K562 (cell line): Measurements from ENCODE around the gene EXOSC2. TPM values are rescaled to one million over a fixed set of nuclear protein-coding genes. Genes with fewer than 3 reads are reported as not detected.

Experiments
- BACH1 ChIP-seq: fragments of 200-800 bp; sonication (Bioruptor generic); IDR thresholded peaks from 2 replicates; pipeline ENCODE4 v1.6.1; 2016; ENCODE audit warnings: missing genetic modification characterization, missing compliant biosample characterization
- CBFA2T3 ChIP-seq: fragments of 450-650 bp; IDR thresholded peaks from 2 replicates; pipeline ENCODE4 v1.6.1; 2017
- COPS2 ChIP-seq: fragments of 450-650 bp; conservative IDR thresholded peaks from 2 replicates; pipeline ENCODE4 v1.6.1; 2016; ENCODE audit warnings: mild to moderate bottlenecking, moderate library complexity
- FOXA3 ChIP-seq, 2 experiments: fragments of 450-650 bp in 1 of 2; sonication (generic) in 1 of 2; formaldehyde crosslinking; IDR thresholded peaks in 1 of 2; conservative IDR thresholded peaks in 1 of 2; 2 replicates each; pipeline versions ENCODE4 v1.4.0 to v1.8.0; 2020 to 2022; ENCODE audit warnings: mild to moderate bottlenecking in 2 of 2, missing genetic modification reagents in 1 of 2
- FOXM1 ChIP-seq, 2 experiments: fragments of 450-650 bp in 1 of 2; sonication (generic) in 1 of 2; formaldehyde crosslinking in 1 of 2; IDR thresholded peaks; 2 replicates each; pipeline versions ENCODE4 v1.6.1 to v1.9.0; 2017 to 2022; ENCODE audit warnings: low read depth in 2 of 2, mild to moderate bottlenecking in 2 of 2, missing genetic modification reagents in 1 of 2, moderate library complexity in 1 of 2
- FOXO4 ChIP-seq: fragments of 450-650 bp; formaldehyde crosslinking; IDR thresholded peaks from 2 replicates; pipeline ENCODE4 v1.4.0; 2020; ENCODE audit warnings: mild to moderate bottlenecking, moderate library complexity
- HMGXB4 ChIP-seq: sonication (generic); formaldehyde crosslinking; IDR thresholded peaks from 2 replicates; pipeline ENCODE4 v1.8.1; 2023; ENCODE audit warnings: mild to moderate bottlenecking, missing genetic modification reagents
- HNRNPUL1 ChIP-seq: fragments of 200-400 bp; formaldehyde crosslinking; IDR thresholded peaks from 2 replicates; pipeline ENCODE4 v1.6.1; 2017; ENCODE audit warnings: low read length
- JUND ChIP-seq, 2 experiments: IDR thresholded peaks; 2 replicates in 1 of 2; 3 replicates in 1 of 2; pipeline ENCODE4 v1.6.1; 2011; ENCODE audit warnings: borderline replicate concordance in 2 of 2, low read depth in 2 of 2, low read length in 2 of 2, improper control_type of control experiment in 1 of 2, missing biosample characterization in 1 of 2, missing genetic modification characterization in 1 of 2, missing genetic modification reagents in 1 of 2
- LCOR ChIP-seq: sonication (generic); formaldehyde crosslinking; IDR thresholded peaks from 2 replicates; pipeline ENCODE4 v1.8.0; 2022; ENCODE audit warnings: mild to moderate bottlenecking, missing genetic modification reagents
- MXI1 ChIP-seq: IDR thresholded peaks from 2 replicates; pipeline ENCODE4 v1.6.1; 2011; ENCODE audit warnings: low read depth, mild to moderate bottlenecking, improper control_type of control experiment, low read length
- NFATC3 ChIP-seq: fragments of 450-650 bp; IDR thresholded peaks from 2 replicates; pipeline ENCODE4 v1.6.1; 2017; ENCODE audit warnings: mild to moderate bottlenecking
- NUFIP1 ChIP-seq: fragments of 450-650 bp; IDR thresholded peaks from 2 replicates; pipeline ENCODE4 v1.6.1; 2018; ENCODE audit not compliant: partially characterized antibody
- POLR3G ChIP-seq: IDR thresholded peaks from 2 replicates; pipeline ENCODE4 v1.6.1; 2011; ENCODE audit not compliant: insufficient read length, insufficient replicate concordance; ENCODE audit errors: extremely low read depth
- RBM14 ChIP-seq: fragments of 200-400 bp; formaldehyde crosslinking; IDR thresholded peaks from 2 replicates; pipeline ENCODE4 v1.6.1; 2018; ENCODE audit warnings: low read depth, mild to moderate bottlenecking, low read length, moderate library complexity, borderline replicate concordance; ENCODE audit not compliant: insufficient read depth
- RBM22 ChIP-seq: fragments of 200-400 bp; formaldehyde crosslinking; IDR thresholded peaks from 2 replicates; pipeline ENCODE4 v1.6.1; 2018; ENCODE audit warnings: low read length, low read depth; ENCODE audit not compliant: poor library complexity, severe bottlenecking
- SAFB2 ChIP-seq: fragments of 200-400 bp; formaldehyde crosslinking; IDR thresholded peaks from 2 replicates; pipeline ENCODE4 v1.6.1; 2018; ENCODE audit warnings: borderline replicate concordance, low read length, low read depth, moderate library complexity; ENCODE audit not compliant: severe bottlenecking
- SMAD2 ChIP-seq: fragments of 150-350 bp; IDR thresholded peaks from 2 replicates; pipeline ENCODE4 v1.6.1; 2014; ENCODE audit warnings: low read depth, mild to moderate bottlenecking, low read length
- SMARCC2 ChIP-seq: fragments of 450-650 bp; IDR thresholded peaks from 2 replicates; pipeline ENCODE4 v1.6.1; 2017; ENCODE audit warnings: antibody characterized with exemption, moderate library complexity, mild to moderate bottlenecking, low read depth
- SRSF1 ChIP-seq: fragments of 200-400 bp; formaldehyde crosslinking; IDR thresholded peaks from 2 replicates; pipeline ENCODE4 v1.6.1; 2017; ENCODE audit warnings: mild to moderate bottlenecking, low read depth, low read length, moderate library complexity
- STAG1 ChIP-seq: sonication (generic); formaldehyde crosslinking; IDR thresholded peaks from 2 replicates; pipeline ENCODE4 v1.5.0; 2020; ENCODE audit warnings: missing genetic modification reagents, borderline replicate concordance
- STAT5B ChIP-seq: fragments of 250-450 bp; sonication (Bioruptor Pico); IDR thresholded peaks from 2 replicates; pipeline ENCODE4 v1.8.0; 2021; ENCODE audit warnings: mild to moderate bottlenecking, inconsistent platforms
- TRIM24 ChIP-seq, 2 experiments: fragments of 450-650 bp; IDR thresholded peaks; 2 replicates each; pipeline ENCODE4 v1.6.1; 2016
- ZNF12 ChIP-seq: sonication (generic); formaldehyde crosslinking; IDR thresholded peaks from 2 replicates; pipeline ENCODE4 v1.4.0; 2020; ENCODE audit warnings: mild to moderate bottlenecking, missing genetic modification reagents
- ZNF586 ChIP-seq: fragments of 450-650 bp; formaldehyde crosslinking; conservative IDR thresholded peaks from 2 replicates; pipeline ENCODE4 v1.4.0; 2020; ENCODE audit warnings: mild to moderate bottlenecking, moderate library complexity
- ZNF780A ChIP-seq: fragments of 250-450 bp; sonication (Bioruptor Pico); IDR thresholded peaks from 2 replicates; pipeline ENCODE4 v1.5.0; 2021; ENCODE audit warnings: mild to moderate bottlenecking
- ZSCAN32 ChIP-seq: fragments of 450-650 bp; formaldehyde crosslinking; IDR thresholded peaks from 2 replicates; pipeline ENCODE4 v1.4.0; 2020; ENCODE audit warnings: mild to moderate bottlenecking, moderate library complexity
- polyA plus RNA-seq, 8 experiments: library from polyadenylated mRNA; depleted of rRNA in 4 of 8; stranded (reverse) in 5 of 8; unstranded in 3 of 8; fragments of >200 nt; fragmentation: Nextera tagmentation in 2 of 8; fragmentation: Illumina TruSeq in 1 of 8; extraction: Ambion mirVana in 2 of 8; extraction: Trizol in 1 of 8; gene quantifications; 2 replicates each; pipeline versions ENCODE4 v1.2.1 to v1.2.3, GENCODE V29; 2011 to 2014; ENCODE audit warnings: inconsistent platforms in 1 of 8, missing spikeins in 1 of 8
- total RNA-seq, 7 experiments: library from RNA; depleted of rRNA in 6 of 7; stranded (reverse); fragments of >200 nt in 6 of 7; fragmentation: Illumina TruSeq in 2 of 7; extraction: Trizol in 2 of 7; gene quantifications; 2 replicates each; pipeline versions ENCODE4 v1.2.1 to v1.2.3, GENCODE V29; 2011 to 2021; ENCODE audit warnings: low replicate concordance in 1 of 7

Gene EXOSC2
- total and polyA plus RNA-seq, 9 of the 15 experiments (the other 6 are each of a cell fraction or from before 2014, with no cell fraction given) = 46.0 to 101 (median 77.6) TPM

GRCh38 chr9:130712564-130713285, 19.1 kb downstream of the EXOSC2 start (continued):
- TF ChIP-seq POLR3G = no peak
- TF ChIP-seq FOXA3 (CRISPR knock-in tag; conservative IDR thresholded peaks at IDR 0.05 in 1 of 2, IDR thresholded peaks at IDR 0.05 in 1 of 2) = no peak
- no peak for TF ChIP-seq SMARCC2
- TF ChIP-seq JUND (IDR thresholded peaks at IDR 0.05; ENCODE audit: borderline replicate concordance, low read depth, low read length) = peak; percentile 16
- no peak for TF ChIP-seq JUND (tag; IDR thresholded peaks at IDR 0.05; ENCODE audit: borderline replicate concordance, low read depth, low read length)
- TF ChIP-seq NFATC3 = no peak
- 0 out of 2 replicates have a peak, but pooled peaks have one; percentile 40 for TF ChIP-seq HMGXB4 (CRISPR knock-in tag)
- TF ChIP-seq LCOR (CRISPR knock-in tag) = 0 out of 2 replicates have a peak, but pooled peaks have one; percentile 79
- TF ChIP-seq STAG1 (CRISPR knock-in tag) = no peak
- TF ChIP-seq SRSF1 = no peak
- TF ChIP-seq RBM22 = no peak
- TF ChIP-seq ZSCAN32 (CRISPR knock-in tag) = no peak
- TF ChIP-seq SMAD2 = no peak
- TF ChIP-seq BACH1 = no peak
- no peak for TF ChIP-seq SAFB2
- no peak for TF ChIP-seq NUFIP1
- TF ChIP-seq RBM14 = no peak
- TF ChIP-seq HNRNPUL1 = no peak
- no peak for TF ChIP-seq CBFA2T3
- no peak for TF ChIP-seq STAT5B (CRISPR knock-in tag)
- no peak for TF ChIP-seq TRIM24 (IDR thresholded peaks at IDR 0.05)
- TF ChIP-seq FOXM1 (IDR thresholded peaks at IDR 0.05; ENCODE audit: low read depth) = no peak
- no peak for TF ChIP-seq FOXM1 (CRISPR knock-in tag; IDR thresholded peaks at IDR 0.05; ENCODE audit: low read depth)
- no peak for TF ChIP-seq COPS2
- TF ChIP-seq ZNF12 (CRISPR knock-in tag) = no peak
- TF ChIP-seq FOXO4 = no peak
- no peak for TF ChIP-seq ZNF586
- no peak for TF ChIP-seq ZNF780A (CRISPR knock-in tag)
- TF ChIP-seq MXI1 = no peak
